Stimulated activated CD8-positive, alpha-beta memory T cell treated with anti-CD3 and anti-CD28 coated beads, Interleukin-4, amount 100 ng/mL, for 4 hours (primary cell): ENCODE measurements around the gene ADPRHL1.

Experiments
- DNase-seq, 2 donors: peaks; one replicate each; pipeline ENCODE4 v3.0.0-alpha.2; 2020; ENCODE audit warnings: low read depth in 2 of 2, low spot score in 1 of 2

The ADPRHL1 gene

GRCh38 chr13:113417836-113418721 is 35.2 kb downstream of the ADPRHL1 start:
- DNase-seq, result no peak

DNA sequence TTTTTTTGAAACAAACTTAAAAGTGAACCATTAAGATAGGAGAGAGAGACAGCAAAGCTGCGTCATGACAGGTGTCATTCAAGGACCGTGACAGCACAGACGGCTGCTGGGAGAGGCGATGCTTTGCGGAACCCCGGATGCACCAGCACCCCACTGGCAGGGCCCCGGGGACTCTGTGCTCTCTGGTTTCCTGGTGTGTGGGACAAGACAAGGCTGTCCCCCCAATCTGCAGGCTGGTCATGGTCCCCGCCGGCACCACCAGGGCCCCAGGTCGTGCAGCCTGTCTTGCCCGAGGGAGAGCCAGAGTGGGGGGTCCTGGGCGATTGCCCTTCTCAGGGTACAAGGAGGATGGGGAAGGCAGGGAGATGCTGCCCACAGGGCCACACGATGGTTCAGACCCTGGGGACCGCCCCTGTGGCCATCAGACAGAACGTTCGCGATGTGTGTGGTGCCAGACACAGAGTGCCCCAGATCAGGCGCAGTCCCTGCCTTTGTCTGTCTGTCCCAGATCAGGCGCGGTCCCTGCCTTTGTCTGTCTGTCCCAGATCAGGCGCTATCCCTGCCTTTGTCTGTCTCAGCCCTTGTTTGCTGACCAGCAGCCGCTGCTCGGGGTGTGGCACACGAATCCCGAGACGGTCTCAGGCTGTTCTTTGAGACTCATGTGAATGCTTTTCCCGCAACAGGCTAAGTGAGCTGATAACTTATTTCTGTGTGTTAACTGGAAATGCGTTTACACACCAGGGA is 36.1 kb downstream of the ADPRHL1 start:
- DNase-seq, result no peak

DNA sequence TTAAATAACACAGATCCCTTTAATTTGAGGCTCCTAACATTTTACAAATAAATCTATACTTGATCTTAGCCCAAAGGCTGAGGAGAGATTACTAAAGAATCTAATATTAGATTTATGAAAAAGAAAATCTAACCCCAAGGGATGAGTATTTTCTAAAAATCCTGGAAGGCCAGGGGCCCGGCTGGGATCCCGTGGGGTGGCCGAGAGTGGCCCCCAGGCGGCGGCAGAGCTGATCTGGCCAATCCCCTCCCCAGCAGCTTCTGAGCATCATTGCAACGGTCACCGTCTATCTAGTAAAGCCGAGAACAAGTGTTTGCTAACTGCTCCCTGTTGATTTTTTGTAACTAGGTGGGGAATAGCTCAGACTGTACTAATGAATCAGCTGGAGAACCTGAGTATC is 37.5 kb downstream of the ADPRHL1 start:
- DNase-seq, result no peak

DNA sequence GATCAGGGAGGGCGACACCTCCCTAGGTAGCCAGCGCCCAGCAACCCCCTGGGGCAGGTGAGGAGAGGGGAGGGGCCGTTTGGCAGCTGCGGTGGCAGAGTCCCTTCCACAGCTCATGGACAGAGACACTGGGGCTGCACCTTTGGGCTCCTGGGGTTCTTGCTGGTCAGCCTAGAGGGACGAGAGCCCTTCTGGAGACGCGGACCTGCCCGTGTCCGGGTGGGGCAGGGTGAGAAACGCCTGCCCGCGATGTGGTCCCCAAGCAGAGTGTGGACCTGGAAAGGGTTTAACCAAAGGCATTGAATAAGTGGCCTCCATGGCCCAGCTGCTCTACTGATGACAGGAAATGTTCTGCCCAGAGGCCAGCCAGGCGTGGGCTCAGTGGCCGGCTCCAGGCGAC is 38.3 kb downstream of the ADPRHL1 start:
- DNase-seq, result no peak

GRCh38 chr13:113414335-113414734 is 39.0 kb downstream of the ADPRHL1 start:
- no peak for DNase-seq

DNA sequence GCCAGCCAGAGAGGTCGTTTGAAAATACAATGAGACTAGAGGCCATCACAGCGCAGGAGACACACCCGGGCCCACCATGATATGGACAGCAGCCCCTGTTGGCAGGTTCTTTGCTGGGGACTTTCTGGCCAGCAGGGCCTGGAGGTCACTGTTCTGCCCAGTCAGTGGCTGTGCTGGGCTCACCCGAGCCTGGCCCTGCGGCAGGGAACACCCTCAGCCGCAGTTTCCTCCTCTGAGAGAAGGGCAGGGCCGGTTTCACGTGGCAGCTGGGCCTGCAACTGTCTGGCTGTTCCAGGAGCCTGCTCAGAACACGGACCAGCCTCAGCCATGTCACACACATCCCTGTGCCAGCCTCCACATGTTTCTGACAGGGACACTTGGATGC is 39.4 kb downstream of the ADPRHL1 start:
- no peak for DNase-seq

GRCh38 chr13:113413178-113413897 is 40.0 kb downstream of the ADPRHL1 start:
- no peak for DNase-seq

- no peak for DNase-seq
These were observed 40.8 kb downstream of the ADPRHL1 start for GRCh38 chr13:113412440-113412839.

DNA sequence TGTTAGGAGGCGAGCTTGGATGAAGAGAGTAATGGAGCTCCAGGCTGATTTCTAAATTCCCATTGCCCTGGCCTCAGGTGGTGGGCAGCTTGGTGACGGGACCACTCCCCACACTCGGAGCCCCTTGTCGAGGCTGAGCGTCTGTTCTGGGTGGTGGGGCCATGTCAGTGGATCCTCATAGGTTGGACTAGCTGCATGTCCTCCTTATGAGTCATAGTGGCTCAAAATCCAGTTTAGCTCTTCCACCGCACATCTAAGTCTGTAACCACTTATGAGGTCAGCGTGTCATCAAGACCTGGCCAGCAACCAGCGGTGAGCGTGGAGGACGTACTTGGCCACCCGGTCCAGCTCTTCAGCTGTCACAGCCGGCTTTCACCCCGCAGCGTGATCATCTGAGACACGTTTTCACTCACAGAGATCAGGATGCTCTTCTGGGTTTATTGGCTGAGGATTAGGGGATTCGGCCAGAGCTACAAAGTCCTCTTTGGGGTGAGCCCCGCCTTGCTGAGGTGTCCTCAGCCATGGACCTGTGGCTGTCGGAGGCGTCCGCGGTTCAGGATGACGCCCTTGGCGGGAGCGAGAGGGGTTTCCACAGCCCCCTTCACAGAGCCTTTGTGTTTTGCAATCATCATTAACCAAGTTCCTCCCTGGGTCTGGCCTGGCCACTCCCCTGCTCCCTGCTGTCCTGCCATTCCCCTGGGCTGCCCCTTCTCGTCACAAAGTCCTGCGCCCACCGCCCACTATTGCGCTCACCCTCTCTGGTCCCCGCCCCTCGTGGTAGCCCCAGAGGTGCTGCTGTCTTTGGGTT is 41.9 kb downstream of the ADPRHL1 start:
- no peak for DNase-seq

- no peak for DNase-seq
These were observed 42.7 kb downstream of the ADPRHL1 start for GRCh38 chr13:113410472-113411201.

GRCh38 chr13:113408562-113408961 is 44.7 kb downstream of the ADPRHL1 start:
- DNase-seq, result no peak

DNA sequence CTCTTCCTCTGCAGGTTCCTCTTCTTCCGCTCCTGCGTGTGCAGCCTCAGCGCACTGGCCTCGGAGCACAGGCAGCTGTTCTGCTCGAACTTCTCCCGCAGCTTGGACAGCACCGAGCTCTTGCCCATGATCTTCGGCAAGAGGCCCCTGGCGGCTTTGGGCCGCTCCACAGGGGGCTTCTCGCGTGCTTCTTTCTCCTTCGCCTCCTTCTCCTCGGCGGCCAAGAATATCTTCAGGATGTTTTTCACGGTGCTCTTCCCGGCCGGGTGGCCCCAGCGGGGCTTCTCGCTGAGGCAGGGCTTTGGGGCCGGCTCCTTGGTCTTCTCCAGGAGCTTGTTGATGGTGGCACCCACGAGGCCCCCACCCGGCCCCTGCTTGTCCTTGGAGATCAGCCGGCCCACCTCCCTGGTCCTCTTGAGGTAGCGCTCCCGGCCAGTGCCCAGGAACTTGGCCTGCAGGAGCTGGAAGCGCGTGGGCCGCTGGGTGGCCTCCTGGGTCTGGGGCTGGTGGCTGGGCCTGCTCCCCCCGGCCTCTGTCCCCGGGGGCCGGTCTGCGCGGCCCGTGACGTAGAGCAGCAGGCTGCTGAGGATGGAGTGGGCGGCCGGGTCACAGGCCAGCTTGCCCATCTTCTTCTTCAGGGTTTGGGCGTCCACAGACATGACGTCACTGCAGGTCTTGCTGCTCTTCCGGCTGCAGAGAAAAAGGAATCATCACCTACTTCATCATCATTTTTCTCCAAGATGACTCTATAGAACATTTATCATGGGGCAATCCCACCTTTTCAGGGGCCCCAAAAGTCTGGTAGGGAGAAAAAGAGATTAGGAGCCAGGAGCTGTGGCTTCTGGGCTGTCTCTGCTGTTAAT is 45.5 kb downstream of the ADPRHL1 start:
- DNase-seq, result no peak

- no peak for DNase-seq
These were observed 46.2 kb downstream of the ADPRHL1 start for GRCh38 chr13:113407103-113407530.

GRCh38 chr13:113406321-113407102 is 46.8 kb downstream of the ADPRHL1 start:
- no peak for DNase-seq

DNA sequence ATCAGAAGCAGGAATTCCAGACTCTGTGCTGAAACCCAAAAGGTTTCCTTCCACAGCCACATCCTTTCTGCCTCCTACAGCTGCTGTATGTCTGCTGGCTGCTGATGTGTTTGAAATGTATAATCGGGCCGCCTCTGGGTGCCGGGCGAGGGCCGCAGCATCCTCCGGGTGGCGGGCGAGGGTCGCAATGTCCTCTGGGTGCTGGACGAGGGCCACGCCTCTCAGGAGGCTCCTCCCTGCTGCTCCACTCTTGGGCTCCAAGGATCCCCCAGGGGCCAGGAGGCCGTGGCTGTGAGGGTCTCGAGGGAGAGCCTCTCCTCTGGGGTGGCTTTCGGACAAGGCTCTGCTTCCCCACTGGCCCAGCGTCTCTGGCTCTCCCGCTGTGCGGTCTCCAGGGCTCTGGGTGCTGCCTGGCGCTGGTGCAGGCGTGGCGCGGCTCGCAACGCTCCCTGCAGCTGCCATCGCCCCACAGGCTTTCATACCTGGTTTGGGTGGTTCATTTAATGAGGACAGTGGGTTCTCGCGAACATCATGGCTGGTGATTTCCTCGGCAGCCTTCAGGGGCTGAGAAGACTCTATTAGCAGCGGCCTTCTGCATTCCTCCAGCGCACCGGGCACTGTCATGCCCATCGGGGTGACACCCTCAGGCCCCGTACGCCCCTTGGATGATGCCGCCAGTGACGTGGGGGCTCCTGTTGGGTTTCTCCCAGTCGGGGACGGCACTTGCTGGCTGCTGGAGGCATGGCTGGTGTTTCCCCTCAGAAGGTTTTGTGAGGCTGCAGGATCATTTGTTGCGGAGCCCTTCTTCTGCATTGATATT is 47.6 kb downstream of the ADPRHL1 start:
- DNase-seq, result no peak

- no peak for DNase-seq
These were observed 48.4 kb downstream of the ADPRHL1 start for GRCh38 chr13:113404723-113405471.

- DNase-seq, result no peak
These were observed 48.9 kb downstream of the ADPRHL1 start for GRCh38 chr13:113404366-113404722.
